WTC11 (cell line): ENCODE results near the gene MPP7. TPM values are rescaled to one million over a fixed set of nuclear protein-coding genes. Genes with fewer than 3 reads are reported as not detected.

ENCODE experiments used
- ATAC-seq: fragments of 200-7000 bp; cut with Tn5 transposase; 2 replicates; pipeline ENCODE4 v1.10.0; 2021; ENCODE audit warnings: mild to moderate bottlenecking, moderate library complexity
- CTCF ChIA-PET: fragments of 300-600 bp; sonication (Branson Sonifier 250); formaldehyde crosslinking; loops from one replicate; lab custom pipeline; 2021; ENCODE audit warnings: antibody characterized with exemption; lab: Charles Lee
- POLR2A ChIA-PET: fragments of 350-600 bp; sonication (Branson Sonifier 250); formaldehyde crosslinking; loops from one replicate; lab custom pipeline; 2021; ENCODE audit warnings: antibody characterized with exemption; lab: Charles Lee
- DNase-seq: peaks from one replicate; pipeline ENCODE4 v3.0.0; 2021; ENCODE audit warnings: low spot score
- H3K27ac Mint-ChIP-seq: 2 replicates; pipeline ENCODE4 v1.8.0; 2021; ENCODE audit warnings: mixed read lengths
- H3K27me3 Mint-ChIP-seq: 2 replicates; pipeline ENCODE4 v1.8.0; 2021; ENCODE audit warnings: low read depth, mild to moderate bottlenecking, moderate library complexity, mixed read lengths
- H3K36me3 Mint-ChIP-seq: 2 replicates; pipeline ENCODE4 v1.8.0; 2021; ENCODE audit warnings: mixed read lengths
- H3K4me1 Mint-ChIP-seq: 2 replicates; pipeline ENCODE4 v1.8.0; 2022; ENCODE audit warnings: mixed read lengths
- H3K4me3 Mint-ChIP-seq: 2 replicates; pipeline ENCODE4 v1.8.0; 2021; ENCODE audit warnings: mild to moderate bottlenecking, moderate library complexity, mixed read lengths
- H3K9me3 Mint-ChIP-seq: 2 replicates; pipeline ENCODE4 v1.8.0; 2021; ENCODE audit warnings: mixed read lengths
- CREB1 ChIP-seq: sonication (generic); formaldehyde crosslinking; IDR thresholded peaks from 2 replicates; pipeline ENCODE4 v1.8.0; 2023; ENCODE audit warnings: mild to moderate bottlenecking, missing genetic modification reagents
- E2F4 ChIP-seq: sonication (generic); formaldehyde crosslinking; IDR thresholded peaks from 2 replicates; pipeline ENCODE4 v1.8.1; 2022; ENCODE audit warnings: low read depth, mild to moderate bottlenecking, moderate library complexity, missing genetic modification reagents, borderline replicate concordance
- ELF4 ChIP-seq: sonication (generic); formaldehyde crosslinking; IDR thresholded peaks from 2 replicates; pipeline ENCODE4 v1.8.1; 2022; ENCODE audit warnings: low read depth, mild to moderate bottlenecking, moderate library complexity, missing genetic modification reagents
- EMX1 ChIP-seq: fragments of 250-450 bp; sonication (Bioruptor Pico); IDR thresholded peaks from 2 replicates; pipeline ENCODE4 v1.8.0; 2021; ENCODE audit warnings: mild to moderate bottlenecking
- FOXJ3 ChIP-seq: sonication (generic); formaldehyde crosslinking; IDR thresholded peaks from 2 replicates; pipeline ENCODE4 v1.9.0; 2021; ENCODE audit warnings: missing genetic modification reagents, mild to moderate bottlenecking, borderline replicate concordance
- HMGA2 ChIP-seq: fragments of 250-450 bp; sonication (Bioruptor Pico); IDR thresholded peaks from 2 replicates; pipeline ENCODE4 v1.4.0; 2021; ENCODE audit warnings: mild to moderate bottlenecking, moderate library complexity
- IRF1 ChIP-seq: sonication (generic); formaldehyde crosslinking; IDR thresholded peaks from 2 replicates; pipeline ENCODE4 v1.8.0; 2023; ENCODE audit warnings: missing genetic modification reagents
- NFYB ChIP-seq: sonication (generic); formaldehyde crosslinking; conservative IDR thresholded peaks from 2 replicates; pipeline ENCODE4 v1.8.0; 2022; ENCODE audit warnings: low read depth, missing genetic modification reagents
- SOX15 ChIP-seq: fragments of 250-450 bp; sonication (Bioruptor Pico); IDR thresholded peaks from 2 replicates; pipeline ENCODE4 v1.9.0; 2021; ENCODE audit warnings: mild to moderate bottlenecking
- SP1 ChIP-seq: sonication (generic); formaldehyde crosslinking; conservative IDR thresholded peaks from 2 replicates; pipeline ENCODE4 v1.8.1; 2022; ENCODE audit warnings: missing genetic modification reagents
- STAT6 ChIP-seq: sonication (generic); formaldehyde crosslinking; conservative IDR thresholded peaks from 2 replicates; pipeline ENCODE4 v1.8.1; 2023; ENCODE audit warnings: mild to moderate bottlenecking, low read depth, missing genetic modification reagents, moderate library complexity
- TEAD1 ChIP-seq: sonication (generic); formaldehyde crosslinking; IDR thresholded peaks from 2 replicates; pipeline ENCODE4 v1.8.0; 2022; ENCODE audit warnings: mild to moderate bottlenecking, missing genetic modification reagents
- ZNF121 ChIP-seq: sonication (generic); formaldehyde crosslinking; IDR thresholded peaks from 2 replicates; pipeline ENCODE4 v1.8.0; 2023; ENCODE audit warnings: missing genetic modification reagents
- ZNF317 ChIP-seq: sonication (generic); formaldehyde crosslinking; IDR thresholded peaks from 2 replicates; pipeline ENCODE4 v1.8.1; 2023; ENCODE audit warnings: low read depth, mild to moderate bottlenecking, moderate library complexity, missing genetic modification reagents, borderline replicate concordance
- ZNF423 ChIP-seq: fragments of 250-450 bp; sonication (Bioruptor Pico); IDR thresholded peaks from 2 replicates; pipeline ENCODE4 v2.1.2; 2022; ENCODE audit warnings: mild to moderate bottlenecking, moderate library complexity
- ZNF425 ChIP-seq: fragments of 250-450 bp; sonication (Bioruptor Pico); conservative IDR thresholded peaks from 2 replicates; pipeline ENCODE4 v1.9.0; 2021; ENCODE audit warnings: mild to moderate bottlenecking
- ZNF512 ChIP-seq: sonication (generic); formaldehyde crosslinking; IDR thresholded peaks from 2 replicates; pipeline ENCODE4 v1.8.1; 2022; ENCODE audit warnings: missing genetic modification reagents, borderline replicate concordance
- total RNA-seq: library from RNA; stranded (reverse); gene quantifications from 3 replicates; pipeline ENCODE4 v1.2.3, GENCODE V29; 2021
- TF ChIP-seq, protein P1 (sequence below): sonication (generic); formaldehyde crosslinking; IDR thresholded peaks from 2 replicates; pipeline ENCODE4 v1.8.1; 2023; ENCODE audit warnings: mild to moderate bottlenecking, missing genetic modification reagents, moderate library complexity

The MPP7 gene
- total RNA-seq, 1 experiment from 2014 or later, result 9.1 TPM

DNA sequence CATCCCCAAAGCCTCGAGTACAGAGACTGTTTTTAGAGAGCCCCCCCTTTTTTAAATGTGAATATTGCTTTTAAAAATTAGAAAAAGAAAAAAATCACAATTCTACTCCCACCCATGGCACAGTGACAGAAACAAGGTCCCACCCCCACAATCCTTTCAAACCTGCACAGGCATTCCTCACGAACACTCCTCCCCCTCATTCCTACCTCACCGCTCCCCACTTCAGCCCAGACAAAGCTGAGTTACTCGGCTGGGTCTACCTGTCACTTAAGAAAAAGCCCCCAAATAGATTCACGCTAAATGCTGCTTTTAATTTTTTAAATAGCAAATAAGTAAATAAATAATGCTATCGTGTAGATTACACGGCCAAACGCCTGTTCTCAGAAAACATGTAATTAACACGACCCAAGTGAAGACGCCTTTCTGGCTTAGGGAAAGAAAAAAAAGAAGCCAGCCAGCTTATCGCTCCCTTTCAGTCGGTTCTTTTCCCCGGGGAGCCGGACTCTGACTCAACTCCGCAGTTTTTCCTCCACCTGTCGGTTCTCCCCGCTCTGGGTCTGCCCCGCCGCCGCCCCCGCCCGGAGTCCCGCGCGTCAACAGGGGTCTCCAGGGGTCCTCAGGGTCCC lies 739 bp downstream of the MPP7 start (continued):
- TF ChIP-seq ZNF423 (no peak), SP1 (CRISPR knock-in tag) (no peak)
- TF ChIP-seq, protein P1, sequence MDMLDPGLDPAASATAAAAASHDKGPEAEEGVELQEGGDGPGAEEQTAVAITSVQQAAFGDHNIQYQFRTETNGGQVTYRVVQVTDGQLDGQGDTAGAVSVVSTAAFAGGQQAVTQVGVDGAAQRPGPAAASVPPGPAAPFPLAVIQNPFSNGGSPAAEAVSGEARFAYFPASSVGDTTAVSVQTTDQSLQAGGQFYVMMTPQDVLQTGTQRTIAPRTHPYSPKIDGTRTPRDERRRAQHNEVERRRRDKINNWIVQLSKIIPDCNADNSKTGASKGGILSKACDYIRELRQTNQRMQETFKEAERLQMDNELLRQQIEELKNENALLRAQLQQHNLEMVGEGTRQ (CRISPR knock-in tag), result no peak
- TF ChIP-seq, all 79 proteins: peak for 0

- H3K9me3 Mint-ChIP-seq, result no peaks in the 10 kb centered on the region
- H3K27me3 Mint-ChIP-seq, result peaks cover 15% of the 10 kb centered on the region
- H3K4me1 Mint-ChIP-seq, result peaks cover 42% of the 10 kb centered on the region
- ChIA-PET POLR2A (interaction anchor here (0.6 kb wide), 2 partner anchors 16 to 604 kb away, joined by 4 to 6 read pairs; no protein-coding TSS in a partner anchor), CTCF (no interaction called here)
- ATAC-seq (no peak), DNase-seq (no peak)
- H3K27ac Mint-ChIP-seq, result no peak overlapping the region
- no peaks in the 10 kb centered on the region for H3K36me3 Mint-ChIP-seq
- no peak overlapping the region for H3K4me3 Mint-ChIP-seq
- TF ChIP-seq SOX15 (no peak), STAT6 (no peak), HMGA2 (no peak), E2F4 (CRISPR knock-in tag) (no peak), SP1 (CRISPR knock-in tag) (no peak), ELF4 (CRISPR knock-in tag) (no peak), NFYB (CRISPR knock-in tag) (no peak), CREB1 (CRISPR knock-in tag) (no peak), ZNF121 (CRISPR knock-in tag) (no peak), IRF1 (CRISPR knock-in tag) (no peak), EMX1 (CRISPR knock-in tag) (no peak), ZNF317 (no peak), ZNF425 (no peak), ZNF512 (CRISPR knock-in tag) (no peak), FOXJ3 (CRISPR knock-in tag) (no peak), TEAD1 (CRISPR knock-in tag) (no peak)
- TF ChIP-seq, protein P1 (CRISPR knock-in tag), result no peak
These were observed 2.8 kb downstream of the MPP7 start for GRCh38 chr10:28300027-28300426.
